ENCODE measurements around the gene ATXN2.
"Not testable (repeated sequence)": the region's sequence is repeated elsewhere in the genome, so short reads cannot be mapped to it uniquely, and the experiment has no call there.

ATXN2 gene

GRCh38 chr12:111503116-111503515 lies 96.0 kb downstream of the ATXN2 start:
- no peak for DNase-seq

- DNase-seq: no peak
Observed at GRCh38 chr12:111494676-111495075, 104.4 kb downstream of the ATXN2 start.

GRCh38 chr12:111492979-111493378 lies 106.1 kb downstream of the ATXN2 start:
- not testable (repeated sequence) for DNase-seq

GRCh38 chr12:111488798-111489197 lies 110.3 kb downstream of the ATXN2 start:
- no peak for DNase-seq

GRCh38 chr12:111488271-111488670 lies 110.8 kb downstream of the ATXN2 start:
- no peak for DNase-seq

GRCh38 chr12:111482462-111482861 lies 116.7 kb downstream of the ATXN2 start:
- DNase-seq: no peak

GRCh38 chr12:111471236-111471635 lies 127.9 kb downstream of the ATXN2 start:
- no peak for DNase-seq

- DNase-seq: no peak
Observed at GRCh38 chr12:111469401-111469800, 129.7 kb downstream of the ATXN2 start.

- DNase-seq: no peak
Observed at GRCh38 chr12:111467857-111468241, 131.3 kb downstream of the ATXN2 start.

- DNase-seq: no peak
Observed at GRCh38 chr12:111467092-111467856, 131.8 kb downstream of the ATXN2 start.

- no peak for DNase-seq
Observed at GRCh38 chr12:111462210-111462769, 136.8 kb downstream of the ATXN2 start.

GRCh38 chr12:111460111-111460510 lies 139.0 kb downstream of the ATXN2 start:
- not testable (repeated sequence) for DNase-seq

GRCh38 chr12:111458546-111459172 lies 140.5 kb downstream of the ATXN2 start:
- no peak for DNase-seq

GRCh38 chr12:111457577-111457976 lies 141.5 kb downstream of the ATXN2 start:
- no peak for DNase-seq

GRCh38 chr12:111457071-111457470 lies 142.0 kb downstream of the ATXN2 start:
- DNase-seq: no peak

- no peak for DNase-seq
Observed at GRCh38 chr12:111455448-111456320, 143.4 kb downstream of the ATXN2 start.

GRCh38 chr12:111454716-111455447 lies 144.2 kb downstream of the ATXN2 start:
- no peak for DNase-seq

GRCh38 chr12:111454311-111454710 lies 144.8 kb downstream of the ATXN2 start:
- DNase-seq: no peak

GRCh38 chr12:111453071-111453989 lies 145.8 kb downstream of the ATXN2 start:
- DNase-seq: no peak

- no peak for DNase-seq
Observed at GRCh38 chr12:111451649-111452129, 147.4 kb downstream of the ATXN2 start.

GRCh38 chr12:111451232-111451631 lies 147.9 kb downstream of the ATXN2 start:
- DNase-seq: no peak
